ENCODE measurements around the gene HECW1. TPM values are rescaled to one million over a fixed set of nuclear protein-coding genes. Genes with fewer than 3 reads are reported as not detected.
A peak's percentile ranks its signal among the peaks of the same experiment; 100 is the strongest.

HECW1 gene
- total and polyA plus RNA-seq, 2 of the 13 experiments (the other 11 are each of a cell fraction or from before 2014, with no cell fraction given), result not detected

DNA sequence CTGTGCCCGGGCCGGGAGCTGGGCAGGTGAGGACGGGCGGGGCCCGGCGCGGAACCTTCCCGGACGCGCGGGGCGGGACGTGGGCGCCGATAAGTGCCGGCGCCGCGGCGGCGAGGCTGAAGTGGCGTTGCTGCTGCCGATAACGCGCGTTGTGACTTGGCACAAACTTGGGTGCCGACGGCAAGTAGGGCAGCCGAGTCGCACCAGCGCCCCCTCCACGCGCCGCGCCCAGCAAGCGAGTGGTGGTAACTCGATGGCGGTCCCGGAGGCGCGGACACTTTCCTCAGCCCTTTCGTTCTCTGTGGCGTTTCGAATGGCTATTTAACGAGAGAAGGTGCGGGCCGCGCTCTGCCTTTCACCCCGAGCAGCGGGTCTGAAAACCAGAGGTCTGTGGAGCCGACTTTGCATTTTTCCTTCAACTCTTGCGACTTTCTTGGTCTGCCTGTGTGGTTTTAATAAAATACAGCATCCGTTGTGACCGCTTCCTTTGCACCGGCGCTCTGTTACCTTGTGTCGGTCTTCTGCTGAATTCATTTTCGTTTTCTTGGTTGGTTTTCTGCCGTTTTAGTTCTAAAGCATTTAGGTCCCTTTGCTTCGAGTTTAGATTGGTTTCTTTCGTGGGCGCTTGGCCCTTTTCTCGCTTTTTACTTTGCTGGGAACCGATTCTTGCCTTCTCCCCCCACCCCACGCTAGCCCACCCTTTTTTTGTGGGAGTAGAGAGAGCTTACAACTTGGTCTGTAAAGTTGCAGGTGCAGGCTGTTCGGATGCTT is 471.2 kb downstream of the HECW1 start (continued):
- TF ChIP-seq KLF6 (CRISPR knock-in tag; IDR thresholded peaks at IDR 0.05) (0 out of 2 replicates have a peak, but pooled peaks have one; percentile 6), SRY (CRISPR knock-in tag; IDR thresholded peaks at IDR 0.05) (peak; percentile 75; the same call in 1 of the 2 replicates), ADNP (CRISPR knock-in tag; IDR thresholded peaks at IDR 0.05) (no peak), NFKBIZ (CRISPR knock-in tag; IDR thresholded peaks at IDR 0.05) (0 out of 2 replicates have a peak, but pooled peaks have one; percentile 9), MAZ (IDR thresholded peaks at IDR 0.05; ENCODE audit: borderline replicate concordance, low read depth, low read length) (no peak), MAZ (CRISPR knock-in tag; IDR thresholded peaks at IDR 0.05; ENCODE audit: low read depth) (peak; percentile 21; the same call in 1 of the 2 replicates), PTBP1 (IDR thresholded peaks at IDR 0.05; ENCODE audit: low read depth, low read length, poor library complexity, severe bottlenecking) (no peak), ZNF564 (CRISPR knock-in tag; IDR thresholded peaks at IDR 0.05) (peak; percentile 34; the same call in 1 of the 2 replicates), ZFAT (CRISPR knock-in tag; conservative IDR thresholded peaks at IDR 0.05) (no peak), ZEB1 (IDR thresholded peaks at IDR 0.05; ENCODE audit: insufficient replicate concordance, low read depth) (no peak), ZFY (CRISPR knock-in tag; IDR thresholded peaks at IDR 0.05) (peak; percentile 70), MTF1 (CRISPR knock-in tag; IDR thresholded peaks at IDR 0.05) (no peak), ZNF430 (CRISPR knock-in tag; IDR thresholded peaks at IDR 0.05) (0 out of 2 replicates have a peak, but pooled peaks have one; percentile 56), KMT2B (CRISPR knock-in tag; IDR thresholded peaks at IDR 0.05) (peak; percentile 44; the same call in 1 of the 2 replicates), KDM5B (CRISPR knock-in tag; IDR thresholded peaks at IDR 0.05; ENCODE audit: borderline replicate concordance) (0 out of 2 replicates have a peak, but pooled peaks have one; percentile 52)
- TF ChIP-seq, protein P1, sequence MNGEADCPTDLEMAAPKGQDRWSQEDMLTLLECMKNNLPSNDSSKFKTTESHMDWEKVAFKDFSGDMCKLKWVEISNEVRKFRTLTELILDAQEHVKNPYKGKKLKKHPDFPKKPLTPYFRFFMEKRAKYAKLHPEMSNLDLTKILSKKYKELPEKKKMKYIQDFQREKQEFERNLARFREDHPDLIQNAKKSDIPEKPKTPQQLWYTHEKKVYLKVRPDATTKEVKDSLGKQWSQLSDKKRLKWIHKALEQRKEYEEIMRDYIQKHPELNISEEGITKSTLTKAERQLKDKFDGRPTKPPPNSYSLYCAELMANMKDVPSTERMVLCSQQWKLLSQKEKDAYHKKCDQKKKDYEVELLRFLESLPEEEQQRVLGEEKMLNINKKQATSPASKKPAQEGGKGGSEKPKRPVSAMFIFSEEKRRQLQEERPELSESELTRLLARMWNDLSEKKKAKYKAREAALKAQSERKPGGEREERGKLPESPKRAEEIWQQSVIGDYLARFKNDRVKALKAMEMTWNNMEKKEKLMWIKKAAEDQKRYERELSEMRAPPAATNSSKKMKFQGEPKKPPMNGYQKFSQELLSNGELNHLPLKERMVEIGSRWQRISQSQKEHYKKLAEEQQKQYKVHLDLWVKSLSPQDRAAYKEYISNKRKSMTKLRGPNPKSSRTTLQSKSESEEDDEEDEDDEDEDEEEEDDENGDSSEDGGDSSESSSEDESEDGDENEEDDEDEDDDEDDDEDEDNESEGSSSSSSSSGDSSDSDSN (CRISPR knock-in tag; IDR thresholded peaks at IDR 0.05), result peak; percentile 75
- TF ChIP-seq, protein P2, sequence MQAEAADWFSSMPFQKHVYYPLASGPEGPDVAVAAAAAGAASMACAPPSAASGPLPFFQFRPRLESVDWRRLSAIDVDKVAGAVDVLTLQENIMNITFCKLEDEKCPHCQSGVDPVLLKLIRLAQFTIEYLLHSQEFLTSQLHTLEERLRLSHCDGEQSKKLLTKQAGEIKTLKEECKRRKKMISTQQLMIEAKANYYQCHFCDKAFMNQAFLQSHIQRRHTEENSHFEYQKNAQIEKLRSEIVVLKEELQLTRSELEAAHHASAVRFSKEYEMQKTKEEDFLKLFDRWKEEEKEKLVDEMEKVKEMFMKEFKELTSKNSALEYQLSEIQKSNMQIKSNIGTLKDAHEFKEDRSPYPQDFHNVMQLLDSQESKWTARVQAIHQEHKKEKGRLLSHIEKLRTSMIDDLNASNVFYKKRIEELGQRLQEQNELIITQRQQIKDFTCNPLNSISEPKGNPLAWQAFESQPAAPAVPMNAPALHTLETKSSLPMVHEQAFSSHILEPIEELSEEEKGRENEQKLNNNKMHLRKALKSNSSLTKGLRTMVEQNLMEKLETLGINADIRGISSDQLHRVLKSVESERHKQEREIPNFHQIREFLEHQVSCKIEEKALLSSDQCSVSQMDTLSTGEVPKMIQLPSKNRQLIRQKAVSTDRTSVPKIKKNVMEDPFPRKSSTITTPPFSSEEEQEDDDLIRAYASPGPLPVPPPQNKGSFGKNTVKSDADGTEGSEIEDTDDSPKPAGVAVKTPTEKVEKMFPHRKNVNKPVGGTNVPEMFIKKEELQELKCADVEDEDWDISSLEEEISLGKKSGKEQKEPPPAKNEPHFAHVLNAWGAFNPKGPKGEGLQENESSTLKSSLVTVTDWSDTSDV (CRISPR knock-in tag; IDR thresholded peaks at IDR 0.05), result peak; percentile 21; the same call in 1 of the 2 replicates
- TF ChIP-seq, protein P3, sequence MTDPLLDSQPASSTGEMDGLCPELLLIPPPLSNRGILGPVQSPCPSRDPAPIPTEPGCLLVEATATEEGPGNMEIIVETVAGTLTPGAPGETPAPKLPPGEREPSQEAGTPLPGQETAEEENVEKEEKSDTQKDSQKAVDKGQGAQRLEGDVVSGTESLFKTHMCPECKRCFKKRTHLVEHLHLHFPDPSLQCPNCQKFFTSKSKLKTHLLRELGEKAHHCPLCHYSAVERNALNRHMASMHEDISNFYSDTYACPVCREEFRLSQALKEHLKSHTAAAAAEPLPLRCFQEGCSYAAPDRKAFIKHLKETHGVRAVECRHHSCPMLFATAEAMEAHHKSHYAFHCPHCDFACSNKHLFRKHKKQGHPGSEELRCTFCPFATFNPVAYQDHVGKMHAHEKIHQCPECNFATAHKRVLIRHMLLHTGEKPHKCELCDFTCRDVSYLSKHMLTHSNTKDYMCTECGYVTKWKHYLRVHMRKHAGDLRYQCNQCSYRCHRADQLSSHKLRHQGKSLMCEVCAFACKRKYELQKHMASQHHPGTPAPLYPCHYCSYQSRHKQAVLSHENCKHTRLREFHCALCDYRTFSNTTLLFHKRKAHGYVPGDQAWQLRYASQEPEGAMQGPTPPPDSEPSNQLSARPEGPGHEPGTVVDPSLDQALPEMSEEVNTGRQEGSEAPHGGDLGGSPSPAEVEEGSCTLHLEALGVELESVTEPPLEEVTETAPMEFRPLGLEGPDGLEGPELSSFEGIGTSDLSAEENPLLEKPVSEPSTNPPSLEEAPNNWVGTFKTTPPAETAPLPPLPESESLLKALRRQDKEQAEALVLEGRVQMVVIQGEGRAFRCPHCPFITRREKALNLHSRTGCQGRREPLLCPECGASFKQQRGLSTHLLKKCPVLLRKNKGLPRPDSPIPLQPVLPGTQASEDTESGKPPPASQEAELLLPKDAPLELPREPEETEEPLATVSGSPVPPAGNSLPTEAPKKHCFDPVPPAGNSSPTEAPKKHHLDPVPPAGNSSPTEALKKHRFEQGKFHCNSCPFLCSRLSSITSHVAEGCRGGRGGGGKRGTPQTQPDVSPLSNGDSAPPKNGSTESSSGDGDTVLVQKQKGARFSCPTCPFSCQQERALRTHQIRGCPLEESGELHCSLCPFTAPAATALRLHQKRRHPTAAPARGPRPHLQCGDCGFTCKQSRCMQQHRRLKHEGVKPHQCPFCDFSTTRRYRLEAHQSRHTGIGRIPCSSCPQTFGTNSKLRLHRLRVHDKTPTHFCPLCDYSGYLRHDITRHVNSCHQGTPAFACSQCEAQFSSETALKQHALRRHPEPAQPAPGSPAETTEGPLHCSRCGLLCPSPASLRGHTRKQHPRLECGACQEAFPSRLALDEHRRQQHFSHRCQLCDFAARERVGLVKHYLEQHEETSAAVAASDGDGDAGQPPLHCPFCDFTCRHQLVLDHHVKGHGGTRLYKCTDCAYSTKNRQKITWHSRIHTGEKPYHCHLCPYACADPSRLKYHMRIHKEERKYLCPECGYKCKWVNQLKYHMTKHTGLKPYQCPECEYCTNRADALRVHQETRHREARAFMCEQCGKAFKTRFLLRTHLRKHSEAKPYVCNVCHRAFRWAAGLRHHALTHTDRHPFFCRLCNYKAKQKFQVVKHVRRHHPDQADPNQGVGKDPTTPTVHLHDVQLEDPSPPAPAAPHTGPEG (CRISPR knock-in tag; IDR thresholded peaks at IDR 0.05), result 0 out of 2 replicates have a peak, but pooled peaks have one; percentile 50

Data from HepG2 (cell line).